ENCODE data around the gene CHRNG.

The CHRNG gene

DNA sequence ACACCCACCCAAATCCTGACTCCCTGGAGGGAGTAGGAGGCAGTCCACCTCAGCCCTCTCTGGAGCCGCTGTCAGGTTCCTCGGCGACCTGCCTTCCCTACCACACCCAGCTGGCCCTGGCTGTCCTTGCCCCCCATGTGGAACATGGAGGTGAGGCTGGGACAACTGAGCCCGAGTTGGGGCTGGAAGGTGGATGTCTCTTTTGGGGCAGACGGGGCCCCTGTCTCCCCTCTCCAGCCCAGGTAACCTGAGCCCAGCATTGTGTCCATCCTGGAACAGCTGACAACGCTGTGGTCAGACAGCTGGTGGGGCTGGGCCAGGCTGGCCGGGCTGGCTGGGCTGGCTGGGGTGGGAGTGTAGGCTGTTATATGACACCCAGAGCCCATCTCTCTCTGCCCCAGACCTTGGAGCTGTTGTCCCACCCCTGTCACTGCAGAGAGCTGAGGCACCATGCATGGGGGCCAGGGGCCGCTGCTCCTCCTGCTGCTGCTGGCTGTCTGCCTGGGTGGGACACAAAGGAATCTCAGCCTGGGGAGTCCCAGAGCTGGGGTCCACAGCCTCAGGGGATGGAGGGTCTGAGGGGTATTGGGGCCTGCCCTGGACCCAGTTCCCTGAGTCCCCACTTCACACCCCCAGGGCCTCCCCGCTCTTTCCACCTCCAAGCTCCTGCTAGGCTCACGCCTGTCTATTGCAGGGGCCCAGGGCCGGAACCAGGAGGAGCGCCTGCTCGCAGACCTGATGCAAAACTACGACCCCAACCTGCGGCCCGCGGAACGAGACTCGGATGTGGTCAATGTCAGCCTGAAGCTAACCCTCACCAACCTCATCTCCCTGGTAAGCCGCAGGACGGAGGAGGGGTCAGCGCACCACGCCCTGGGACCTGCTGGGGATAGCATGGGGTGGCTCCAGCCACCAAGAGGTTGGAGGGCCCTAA lies at the start of gene CHRNG:
Gene CHRNG (plus strand): TSS at position 395 of the 934 bp plus-strand sequence. CDS start 56 bp downstream, at position 451.
- DNase-seq (ENCODE audit: low spot score) = peak; percentile 66
- H3K27ac ChIP-seq = no peak within 1 kb of the TSS
- no peak for TF ChIP-seq CTCF (IDR thresholded peaks at IDR 0.05)
- H3K4me3 ChIP-seq = no peak within 1 kb of the TSS

DNA sequence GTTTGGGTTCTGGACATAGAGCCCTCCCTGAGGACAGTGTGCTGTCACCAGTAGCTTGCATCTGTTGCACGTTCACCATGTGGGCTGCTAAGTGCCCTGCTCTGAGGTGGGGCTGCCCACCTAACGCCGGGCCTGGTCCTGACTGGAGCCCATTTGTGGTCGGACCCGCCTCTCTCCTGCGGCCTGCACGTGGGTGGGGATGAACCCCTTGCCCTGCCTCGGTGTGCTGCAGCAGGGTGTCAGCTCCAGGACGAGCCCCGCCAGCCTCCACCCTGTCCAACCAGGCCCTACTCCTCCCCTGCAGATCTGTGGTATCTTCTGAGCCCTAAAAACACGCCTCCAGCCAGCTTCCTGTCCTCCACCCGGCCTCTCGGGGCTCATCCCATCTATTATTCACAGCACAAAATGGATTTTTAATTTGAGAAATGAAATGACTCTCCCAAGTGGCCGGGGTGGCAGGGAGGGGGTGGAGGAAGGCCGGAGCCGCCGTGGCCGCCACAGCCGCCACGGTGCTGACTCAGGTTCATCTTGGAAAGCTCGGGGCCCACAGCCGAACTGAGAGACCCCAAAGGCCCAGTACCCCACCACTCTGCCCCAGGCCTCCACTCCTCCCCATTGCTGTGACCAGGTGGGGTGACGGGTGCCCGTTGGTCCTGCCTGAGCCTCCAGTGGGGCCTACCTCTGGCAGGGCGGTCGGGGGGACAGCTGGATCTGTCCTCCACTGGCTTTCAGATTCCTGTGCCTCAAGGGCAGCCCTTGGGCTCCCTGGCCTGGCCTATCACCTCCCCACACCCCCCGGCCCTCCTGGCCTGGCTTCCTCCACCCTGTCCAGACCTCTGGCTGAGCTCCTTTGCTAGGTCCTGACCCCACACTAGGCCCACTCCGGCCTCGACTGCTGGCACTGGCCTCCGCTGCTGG lies 49.0 kb upstream of the CHRNG start:
- no peak overlapping the region for H3K4me3 ChIP-seq
- no peak overlapping the region for H3K27ac ChIP-seq
- DNase-seq (ENCODE audit: low spot score) = no peak
- no peak for TF ChIP-seq CTCF (IDR thresholded peaks at IDR 0.05)

DNA sequence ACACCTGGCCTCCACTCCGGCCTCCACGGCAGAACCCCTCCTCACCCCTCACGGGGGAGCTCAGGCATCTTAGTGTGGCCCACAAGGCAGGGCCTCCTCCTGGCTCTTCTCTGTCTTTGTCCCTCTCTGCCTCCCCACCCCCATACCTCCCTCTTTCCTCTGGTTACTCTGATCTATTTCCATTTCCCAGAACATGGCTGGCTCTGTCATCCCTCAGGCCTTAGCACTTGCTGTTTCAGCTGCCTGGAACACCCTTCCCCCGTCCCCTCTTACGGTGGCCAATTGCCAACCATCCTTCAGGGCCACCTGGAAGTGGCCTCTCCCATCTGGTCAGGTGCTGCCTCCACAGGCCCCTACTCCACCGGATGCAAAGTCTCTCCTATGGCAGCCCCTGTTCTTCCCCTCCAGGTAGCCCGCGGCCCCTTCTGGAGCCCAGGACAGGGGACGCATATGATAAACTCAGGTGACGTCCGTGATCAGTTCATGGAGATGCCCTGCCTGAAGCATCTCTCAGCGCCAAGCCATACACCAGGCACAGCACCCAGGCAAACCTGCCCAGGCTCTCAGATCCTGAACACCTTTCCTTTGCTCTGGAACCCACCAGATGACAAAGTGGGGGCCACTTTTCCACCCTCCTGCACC lies 48.2 kb upstream of the CHRNG start:
- DNase-seq (ENCODE audit: low spot score) = no peak
- H3K4me3 ChIP-seq = no peak overlapping the region
- TF ChIP-seq CTCF (IDR thresholded peaks at IDR 0.05) = no peak
- no peak overlapping the region for H3K27ac ChIP-seq

GRCh38 chr2:232492236-232492848 lies 47.1 kb upstream of the CHRNG start:
- Histone ChIP-seq H3K27ac (no peak overlapping the region), H3K4me3 (no peak overlapping the region)
- DNase-seq (ENCODE audit: low spot score) = no peak
- TF ChIP-seq CTCF (IDR thresholded peaks at IDR 0.05) = no peak

- DNase-seq (ENCODE audit: low spot score) = no peak
- H3K27ac ChIP-seq = no peak overlapping the region
- no peak overlapping the region for H3K4me3 ChIP-seq
- TF ChIP-seq CTCF (IDR thresholded peaks at IDR 0.05) = no peak
Observed at GRCh38 chr2:232492963-232493700, 46.4 kb upstream of the CHRNG start.
